GM12892 (cell line): ENCODE results near the gene GADL1.

Experiments used
- POLR2A ChIP-seq: IDR thresholded peaks from 2 replicates; pipeline ENCODE4 v1.6.1; 2011; ENCODE audit warnings: low read depth, low read length, control low read depth
- POLR2AphosphoS5 ChIP-seq: IDR thresholded peaks from 2 replicates; pipeline ENCODE4 v1.6.1; 2011; ENCODE audit warnings: low read depth, low read length, control low read depth
- TAF1 ChIP-seq: IDR thresholded peaks from 2 replicates; pipeline ENCODE4 v1.6.1; 2011; ENCODE audit warnings: low read depth, mild to moderate bottlenecking, control low read depth, low read length, borderline replicate concordance

- TF ChIP-seq POLR2AphosphoS5, result no peak
- TF ChIP-seq POLR2A, result no peak
- no peak for TF ChIP-seq TAF1
These were observed 134.3 kb downstream of the GADL1 start for GRCh38 chr3:30760040-30760695.
